ENCODE measurements around the gene PPFIA3.

Gene PPFIA3

GRCh38 chr19:49127674-49128544, 8.6 kb downstream of the PPFIA3 start:
- peak overlapping the region; percentile 37 for H3K4me3 ChIP-seq (ENCODE audit: low read length)
- TF ChIP-seq CTCF (conservative IDR thresholded peaks at IDR 0.05; ENCODE audit: low read depth, low read length): no peak
- peak; percentile 84 for DNase-seq (ENCODE audit: low read depth)

- peak overlapping the region; percentile 37 for H3K4me3 ChIP-seq (ENCODE audit: low read length)
- DNase-seq (ENCODE audit: low read depth): no peak
- TF ChIP-seq CTCF (conservative IDR thresholded peaks at IDR 0.05; ENCODE audit: low read depth, low read length): no peak
These were observed 9.3 kb downstream of the PPFIA3 start for GRCh38 chr19:49128545-49129237.

- no peak for TF ChIP-seq CTCF (conservative IDR thresholded peaks at IDR 0.05; ENCODE audit: low read depth, low read length)
- no peak overlapping the region for H3K4me3 ChIP-seq (ENCODE audit: low read length)
- DNase-seq (ENCODE audit: low read depth): no peak
These were observed 9.9 kb downstream of the PPFIA3 start for GRCh38 chr19:49129238-49129583.

GRCh38 chr19:49130325-49130724, 11.0 kb downstream of the PPFIA3 start:
- no peak overlapping the region for H3K4me3 ChIP-seq (ENCODE audit: low read length)
- no peak for TF ChIP-seq CTCF (conservative IDR thresholded peaks at IDR 0.05; ENCODE audit: low read depth, low read length)
- DNase-seq (ENCODE audit: low read depth): no peak

- peak overlapping the region; percentile 13 for H3K4me3 ChIP-seq (ENCODE audit: low read length)
- no peak for DNase-seq (ENCODE audit: low read depth)
- no peak for TF ChIP-seq CTCF (conservative IDR thresholded peaks at IDR 0.05; ENCODE audit: low read depth, low read length)
These were observed 13.7 kb downstream of the PPFIA3 start for GRCh38 chr19:49132974-49133609.

- no peak for DNase-seq (ENCODE audit: low read depth)
- TF ChIP-seq CTCF (conservative IDR thresholded peaks at IDR 0.05; ENCODE audit: low read depth, low read length): peak; percentile 16
- peak overlapping the region; percentile 27 for H3K4me3 ChIP-seq (ENCODE audit: low read length)
These were observed 14.5 kb downstream of the PPFIA3 start for GRCh38 chr19:49133621-49134454.
